ENCODE results near the gene PGGHG.

The PGGHG gene

GRCh38 chr11:296171-297050 lies 7.5 kb downstream of the PGGHG start:
- Histone ChIP-seq H3K4me1 (peaks cover 35 to 65% (median 44%) of the 10 kb centered on the region in 10 experiments), H3K9me3 (replicated peaks in 1 of 11) (no peaks in the 10 kb centered on the region), H3K27me3 (peaks cover 0 to 6% (median 0%) of the 10 kb centered on the region in 11 experiments; a peak in 3 of 22 replicates), H3K4me2 (peak overlapping the region; percentile 81 to 95 (median 86); a peak in 20 of 22 replicates), H3K27ac (peak overlapping the region in 3 of 11 experiments; percentile 20 to 75 (median 70); a peak in 5 of 22 replicates), H3K9ac (peak overlapping the region in 7 of 11 experiments; percentile 19 to 72 (median 66); a peak in 6 of 22 replicates), H3K4me3 (no peak overlapping the region), H3K36me3 (peaks cover 11 to 40% (median 30%) of the 10 kb centered on the region in 11 experiments; a peak in 19 of 22 replicates), H4K20me1 (peaks cover 0 to 36% (median 0%) of the 10 kb centered on the region in 11 experiments; a peak in 6 of 22 replicates)
- TF ChIP-seq Cebpa-rat (IDR thresholded peaks at IDR 0.05): no peak

DNA sequence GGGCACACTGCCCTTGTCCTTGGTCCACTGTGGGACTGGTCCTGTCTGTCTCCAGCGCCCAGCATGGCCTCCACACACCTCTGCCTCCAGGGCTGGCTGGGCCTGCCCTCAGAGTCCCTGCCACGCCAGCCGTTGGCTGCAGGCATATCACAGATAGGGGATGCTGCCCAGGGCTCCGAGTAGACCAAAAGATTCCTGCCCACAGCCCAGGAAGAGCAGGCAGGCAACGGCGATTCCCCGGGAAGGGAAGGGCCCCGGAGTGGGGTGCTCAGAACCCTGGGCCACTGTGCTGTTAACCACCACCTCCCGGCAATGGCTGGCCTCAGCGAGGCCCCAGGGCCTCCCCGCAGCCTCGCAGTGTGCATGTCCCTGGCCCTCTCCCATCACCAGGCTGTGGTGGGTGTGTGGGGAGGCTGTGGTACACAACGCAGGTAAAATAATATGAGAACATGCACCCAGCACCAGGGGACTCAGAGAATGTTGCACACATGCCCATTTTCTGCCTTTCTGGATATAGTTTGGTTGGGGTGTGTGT lies 8.2 kb downstream of the PGGHG start:
- Histone ChIP-seq H3K36me3 (peaks cover 11 to 37% (median 28%) of the 10 kb centered on the region in 11 experiments; a peak in 19 of 22 replicates), H3K9ac (peak overlapping the region in 9 of 11 experiments; percentile 5 to 72 (median 67); a peak in 10 of 22 replicates), H3K27me3 (peaks cover 0 to 6% (median 0%) of the 10 kb centered on the region in 11 experiments; a peak in 3 of 22 replicates), H3K4me3 (no peak overlapping the region), H3K9me3 (replicated peaks in 1 of 11) (no peaks in the 10 kb centered on the region), H4K20me1 (peaks cover 0 to 29% (median 0%) of the 10 kb centered on the region in 11 experiments; a peak in 6 of 22 replicates), H3K4me2 (peak overlapping the region; percentile 81 to 95 (median 86)), H3K27ac (peak overlapping the region in 6 of 11 experiments; percentile 20 to 75 (median 70); a peak in 9 of 22 replicates), H3K4me1 (peaks cover 35 to 59% (median 43%) of the 10 kb centered on the region in 10 experiments)
- no peak for TF ChIP-seq Cebpa-rat (IDR thresholded peaks at IDR 0.05)

DNA sequence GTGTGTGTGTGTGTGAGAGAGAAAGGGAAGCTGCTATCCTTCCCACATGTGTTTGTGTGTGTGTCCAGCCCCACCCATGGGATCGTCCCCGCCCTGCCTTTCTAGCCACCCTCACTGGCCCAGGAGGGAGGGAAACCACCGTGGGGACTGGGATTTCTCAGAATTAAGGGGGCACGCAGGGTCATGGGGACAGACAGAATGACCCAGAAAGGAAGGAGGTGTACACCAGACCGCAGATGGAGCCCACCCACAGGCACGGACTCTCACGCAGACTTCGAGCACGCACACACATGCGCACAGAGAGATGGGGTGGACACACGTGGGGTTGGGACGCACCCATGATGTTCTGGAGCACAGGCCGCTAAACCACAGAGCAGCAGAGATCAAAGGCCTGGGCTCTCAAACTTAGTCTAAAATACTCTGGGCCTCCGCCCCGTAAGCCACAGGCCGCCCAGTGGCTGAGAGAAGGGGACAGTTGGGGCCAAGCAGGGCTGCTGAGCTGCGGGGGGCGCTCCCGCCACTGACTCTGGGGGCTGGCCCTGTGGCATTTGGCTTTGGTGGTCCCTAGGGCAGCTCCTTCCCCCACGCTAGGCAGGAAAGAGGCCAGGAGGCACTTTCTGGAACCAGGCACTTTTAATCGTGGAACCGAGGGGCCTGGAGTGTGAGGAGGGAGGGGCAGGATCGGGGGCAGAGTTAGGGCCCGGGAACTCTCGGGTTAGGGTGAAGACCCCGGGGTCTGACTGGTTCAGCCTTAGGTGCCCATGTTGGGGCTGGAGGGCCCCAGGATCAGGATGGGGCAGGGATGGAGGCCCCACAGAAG lies 8.9 kb downstream of the PGGHG start:
- peak overlapping the region; percentile 81 to 95 (median 86) for H3K4me2 ChIP-seq
- H3K27ac ChIP-seq: peak overlapping the region; percentile 45 to 75 (median 69); a peak in 21 of 22 replicates
- peak overlapping the region; percentile 50 to 75 (median 68) for H3K9ac ChIP-seq

GRCh38 chr11:298406-299065 lies 9.6 kb downstream of the PGGHG start:
- Histone ChIP-seq H3K9ac (peak overlapping the region; percentile 50 to 75 (median 68); a peak in 21 of 22 replicates), H3K4me2 (peak overlapping the region; percentile 81 to 95 (median 86)), H3K4me1 (peaks cover 45 to 66% (median 54%) of the 10 kb centered on the region in 10 experiments), H3K27ac (peak overlapping the region; percentile 45 to 75 (median 69); a peak in 21 of 22 replicates), H4K20me1 (peaks cover 0 to 26% (median 0%) of the 10 kb centered on the region in 11 experiments; a peak in 6 of 22 replicates), H3K4me3 (peak overlapping the region in 2 of 10 experiments; percentile 28 to 35; a peak in 2 of 20 replicates), H3K36me3 (peaks cover 8 to 23% (median 17%) of the 10 kb centered on the region in 11 experiments; a peak in 18 of 22 replicates), H3K9me3 (replicated peaks in 1 of 11) (no peaks in the 10 kb centered on the region), H3K27me3 (peaks cover 0 to 6% (median 0%) of the 10 kb centered on the region in 11 experiments; a peak in 3 of 22 replicates)
- no peak for TF ChIP-seq Cebpa-rat (IDR thresholded peaks at IDR 0.05)

More for the DNA sequence above, 8.9 kb downstream of the PGGHG start:
- H3K27me3 ChIP-seq: peaks cover 0 to 6% (median 0%) of the 10 kb centered on the region in 11 experiments; a peak in 3 of 22 replicates
- TF ChIP-seq Cebpa-rat (IDR thresholded peaks at IDR 0.05): no peak
- peaks cover 38 to 59% (median 46%) of the 10 kb centered on the region in 10 experiments for H3K4me1 ChIP-seq
- peaks cover 10 to 30% (median 23%) of the 10 kb centered on the region in 11 experiments; a peak in 19 of 22 replicates for H3K36me3 ChIP-seq
- peaks cover 0 to 26% (median 0%) of the 10 kb centered on the region in 11 experiments; a peak in 6 of 22 replicates for H4K20me1 ChIP-seq
- no peaks in the 10 kb centered on the region for H3K9me3 ChIP-seq (replicated peaks in 1 of 11)
- H3K4me3 ChIP-seq: peak overlapping the region in 3 of 10 experiments; percentile 26 to 35 (median 28); a peak in 3 of 20 replicates

DNA sequence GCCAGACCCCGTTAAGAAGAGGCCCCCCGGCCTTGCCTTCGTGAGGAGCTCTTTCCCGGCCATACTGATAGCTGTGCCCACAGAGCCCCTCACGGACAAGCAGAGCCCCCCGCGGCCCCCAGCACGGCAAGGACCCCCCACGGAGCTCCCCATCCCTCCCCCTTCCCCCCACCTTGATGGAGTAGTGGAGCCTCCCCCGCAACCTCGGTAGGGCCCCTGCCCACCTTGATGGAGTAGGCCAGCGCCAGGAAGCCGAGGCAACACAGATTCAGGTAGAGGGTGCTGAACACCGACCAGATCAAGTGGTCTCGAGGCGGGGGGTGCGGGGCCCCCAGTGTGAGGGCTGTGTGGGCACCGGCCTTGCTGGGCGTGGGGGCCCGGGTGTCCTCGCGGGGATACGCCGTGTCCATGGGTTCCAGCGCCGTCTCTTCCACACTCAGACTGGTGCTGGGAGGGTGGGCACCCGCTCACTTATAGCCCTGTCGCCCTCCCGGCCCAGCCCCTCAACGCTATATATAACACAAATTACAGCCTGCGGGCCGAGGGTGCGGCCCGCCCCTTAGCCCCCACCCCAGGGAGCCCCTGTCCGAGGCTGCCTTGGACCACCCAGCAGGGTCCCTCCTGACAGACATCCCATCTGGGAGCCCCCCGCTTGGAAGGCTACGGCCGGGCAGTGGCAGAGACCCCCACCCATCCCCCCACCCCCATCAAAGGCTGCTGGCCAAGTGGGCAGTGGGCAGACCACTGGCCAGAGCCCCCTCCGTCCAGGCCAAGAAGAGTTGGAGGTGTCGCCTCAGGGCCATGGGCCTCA lies 10.4 kb downstream of the PGGHG start, which contains the start of gene IFITM5:
Gene IFITM5 (minus strand): TSS at position 446 of the 811 bp plus-strand sequence. CDS start 36 bp downstream, at position 410.
- H3K27me3 ChIP-seq: peaks cover 0 to 6% (median 0%) of the 10 kb centered on the region in 11 experiments; a peak in 3 of 22 replicates
- peak within 1 kb of the TSS in 1 of 10 experiments; percentile 28; a peak in 2 of 20 replicates for H3K4me3 ChIP-seq
- H3K36me3 ChIP-seq: peaks cover under 1 to 16% (median 10%) of the 10 kb centered on the region in 11 experiments; a peak in 14 of 22 replicates
- H3K27ac ChIP-seq: peak within 1 kb of the TSS; percentile 45 to 75 (median 69); a peak in 20 of 22 replicates
- H3K9ac ChIP-seq: peak within 1 kb of the TSS; percentile 50 to 75 (median 68); a peak in 21 of 22 replicates
- H4K20me1 ChIP-seq: peaks cover 0 to 26% (median 0%) of the 10 kb centered on the region in 11 experiments; a peak in 6 of 22 replicates
- peak within 1 kb of the TSS; percentile 81 to 95 (median 86) for H3K4me2 ChIP-seq
- H3K9me3 ChIP-seq (replicated peaks in 1 of 11): no peaks in the 10 kb centered on the region; a peak in 1 of 22 replicates
- no peak for TF ChIP-seq Cebpa-rat (IDR thresholded peaks at IDR 0.05)
- H3K4me1 ChIP-seq: peaks cover 53 to 74% (median 61%) of the 10 kb centered on the region in 10 experiments

GRCh38 chr11:299951-300735 lies 11.2 kb downstream of the PGGHG start:
- Histone ChIP-seq H3K4me2 (peak overlapping the region; percentile 37 to 72 (median 59)), H3K9ac (peak overlapping the region in 4 of 11 experiments; percentile 3 to 30 (median 20); a peak in 2 of 22 replicates), H3K4me1 (peaks cover 62 to 78% (median 69%) of the 10 kb centered on the region in 10 experiments)

More at GRCh38 chr11:299951-300735, 11.2 kb downstream of the PGGHG start:
- TF ChIP-seq Cebpa-rat (IDR thresholded peaks at IDR 0.05): no peak
- Histone ChIP-seq H3K27me3 (peaks cover 0 to 6% (median 0%) of the 10 kb centered on the region in 11 experiments; a peak in 3 of 22 replicates), H4K20me1 (peaks cover 0 to 19% (median 0%) of the 10 kb centered on the region in 11 experiments; a peak in 5 of 22 replicates), H3K4me3 (no peak overlapping the region), H3K27ac (peak overlapping the region in 2 of 11 experiments; percentile 13 to 17; a peak in 1 of 22 replicates), H3K9me3 (replicated peaks in 1 of 11) (no peaks in the 10 kb centered on the region; a peak in 1 of 22 replicates), H3K36me3 (peaks cover 0 to 7% (median 1%) of the 10 kb centered on the region in 11 experiments; a peak in 5 of 22 replicates)
